IMR-90 (cell line): ENCODE measurements around the gene KIF6.

Source experiments
- CEBPB ChIP-seq: IDR thresholded peaks from 2 replicates; pipeline ENCODE4 v1.6.1; 2012; ENCODE audit warnings: low read depth, low read length, improper control_type of control experiment
- CHD1 ChIP-seq: IDR thresholded peaks from 2 replicates; pipeline ENCODE4 v1.6.1; 2012; ENCODE audit warnings: low read depth, low read length, improper control_type of control experiment
- FOS ChIP-seq: fragments of 150-350 bp; IDR thresholded peaks from 2 replicates; pipeline ENCODE4 v1.6.1; 2016; ENCODE audit warnings: low read depth, low read length
- MAFK ChIP-seq: IDR thresholded peaks from 2 replicates; pipeline ENCODE4 v1.6.1; 2012; ENCODE audit warnings: low read depth, low read length, improper control_type of control experiment
- NFE2L2 ChIP-seq: fragments of 150-350 bp; IDR thresholded peaks from 2 replicates; pipeline ENCODE4 v1.6.1; 2016; ENCODE audit warnings: low read depth, mild to moderate bottlenecking, low read length
- POLR2A ChIP-seq: IDR thresholded peaks from 2 replicates; pipeline ENCODE4 v1.6.1; 2012; ENCODE audit warnings: mild to moderate bottlenecking, low read depth, low read length
- RAD21 ChIP-seq: IDR thresholded peaks from 2 replicates; pipeline ENCODE4 v1.6.1; 2012; ENCODE audit warnings: low read length, improper control_type of control experiment
- RFX5 ChIP-seq: IDR thresholded peaks from 2 replicates; pipeline ENCODE4 v1.8.0; 2012; ENCODE audit warnings: low read depth, mild to moderate bottlenecking, low read length, moderate library complexity
- SMC3 ChIP-seq: fragments of 150-350 bp; IDR thresholded peaks from 2 replicates; pipeline ENCODE4 v1.6.1; 2016; ENCODE audit warnings: low read depth, mild to moderate bottlenecking, antibody characterized with exemption, low read length, moderate library complexity
- TF ChIP-seq, protein P1 (sequence below): conservative IDR thresholded peaks from 2 replicates; pipeline ENCODE4 v1.5.1; 2012; ENCODE audit warnings: mild to moderate bottlenecking, low read depth, low read length, improper control_type of control experiment
- TF ChIP-seq, protein P2 (sequence below): fragments of 150-350 bp; IDR thresholded peaks from 2 replicates; pipeline ENCODE4 v1.6.1; 2016; ENCODE audit warnings: low read depth, mild to moderate bottlenecking, low read length, moderate library complexity, borderline replicate concordance
- TF ChIP-seq, protein P3 (sequence below): fragments of 150-350 bp; IDR thresholded peaks from 2 replicates; pipeline ENCODE4 v1.6.1; 2017; ENCODE audit warnings: mild to moderate bottlenecking, antibody characterized with exemption, low read length, low read depth

DNA sequence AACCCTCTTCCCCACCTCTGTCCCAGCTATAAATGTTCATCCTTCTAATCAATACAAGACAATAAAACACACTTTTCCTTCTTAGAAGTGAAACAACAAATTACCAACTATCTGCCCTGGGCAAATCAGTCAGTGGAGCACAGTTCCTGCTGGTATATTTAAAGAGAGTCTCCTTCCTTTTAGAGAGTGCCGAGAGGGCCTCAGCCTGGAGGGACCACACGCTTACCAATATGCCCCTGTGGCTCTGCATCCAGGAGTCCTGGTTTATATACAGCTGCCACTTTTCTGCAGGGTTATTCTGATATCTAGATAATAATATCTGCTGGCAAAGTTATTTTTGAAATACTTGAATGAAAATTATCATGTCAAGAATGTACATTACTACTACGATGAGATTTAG lies 315.3 kb downstream of the KIF6 start:
- TF ChIP-seq, protein P1, sequence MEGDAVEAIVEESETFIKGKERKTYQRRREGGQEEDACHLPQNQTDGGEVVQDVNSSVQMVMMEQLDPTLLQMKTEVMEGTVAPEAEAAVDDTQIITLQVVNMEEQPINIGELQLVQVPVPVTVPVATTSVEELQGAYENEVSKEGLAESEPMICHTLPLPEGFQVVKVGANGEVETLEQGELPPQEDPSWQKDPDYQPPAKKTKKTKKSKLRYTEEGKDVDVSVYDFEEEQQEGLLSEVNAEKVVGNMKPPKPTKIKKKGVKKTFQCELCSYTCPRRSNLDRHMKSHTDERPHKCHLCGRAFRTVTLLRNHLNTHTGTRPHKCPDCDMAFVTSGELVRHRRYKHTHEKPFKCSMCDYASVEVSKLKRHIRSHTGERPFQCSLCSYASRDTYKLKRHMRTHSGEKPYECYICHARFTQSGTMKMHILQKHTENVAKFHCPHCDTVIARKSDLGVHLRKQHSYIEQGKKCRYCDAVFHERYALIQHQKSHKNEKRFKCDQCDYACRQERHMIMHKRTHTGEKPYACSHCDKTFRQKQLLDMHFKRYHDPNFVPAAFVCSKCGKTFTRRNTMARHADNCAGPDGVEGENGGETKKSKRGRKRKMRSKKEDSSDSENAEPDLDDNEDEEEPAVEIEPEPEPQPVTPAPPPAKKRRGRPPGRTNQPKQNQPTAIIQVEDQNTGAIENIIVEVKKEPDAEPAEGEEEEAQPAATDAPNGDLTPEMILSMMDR, result no peak
- no peak for TF ChIP-seq FOS
- TF ChIP-seq POLR2A, result no peak
- TF ChIP-seq CHD1, result no peak
- TF ChIP-seq SMC3, result no peak
- TF ChIP-seq RFX5, result no peak
- TF ChIP-seq RAD21, result no peak
- TF ChIP-seq, protein P2, sequence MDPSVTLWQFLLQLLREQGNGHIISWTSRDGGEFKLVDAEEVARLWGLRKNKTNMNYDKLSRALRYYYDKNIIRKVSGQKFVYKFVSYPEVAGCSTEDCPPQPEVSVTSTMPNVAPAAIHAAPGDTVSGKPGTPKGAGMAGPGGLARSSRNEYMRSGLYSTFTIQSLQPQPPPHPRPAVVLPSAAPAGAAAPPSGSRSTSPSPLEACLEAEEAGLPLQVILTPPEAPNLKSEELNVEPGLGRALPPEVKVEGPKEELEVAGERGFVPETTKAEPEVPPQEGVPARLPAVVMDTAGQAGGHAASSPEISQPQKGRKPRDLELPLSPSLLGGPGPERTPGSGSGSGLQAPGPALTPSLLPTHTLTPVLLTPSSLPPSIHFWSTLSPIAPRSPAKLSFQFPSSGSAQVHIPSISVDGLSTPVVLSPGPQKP, result no peak
- no peak for TF ChIP-seq CEBPB
- TF ChIP-seq MAFK, result no peak
- TF ChIP-seq, protein P3, sequence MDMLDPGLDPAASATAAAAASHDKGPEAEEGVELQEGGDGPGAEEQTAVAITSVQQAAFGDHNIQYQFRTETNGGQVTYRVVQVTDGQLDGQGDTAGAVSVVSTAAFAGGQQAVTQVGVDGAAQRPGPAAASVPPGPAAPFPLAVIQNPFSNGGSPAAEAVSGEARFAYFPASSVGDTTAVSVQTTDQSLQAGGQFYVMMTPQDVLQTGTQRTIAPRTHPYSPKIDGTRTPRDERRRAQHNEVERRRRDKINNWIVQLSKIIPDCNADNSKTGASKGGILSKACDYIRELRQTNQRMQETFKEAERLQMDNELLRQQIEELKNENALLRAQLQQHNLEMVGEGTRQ, result no peak
- no peak for TF ChIP-seq NFE2L2
